Brain microvascular endothelial cell (primary cell): ENCODE data around the gene DPP10.

Source experiments
- DNase-seq: peaks from one replicate; pipeline ENCODE4 v3.0.0-alpha.2; 2020
- H3K27ac ChIP-seq: fragments of 250-450 bp; sonication (Bioruptor Pico); 2 replicates; pipeline ENCODE4 v1.5.1; 2020; ENCODE audit warnings: mild to moderate bottlenecking, moderate library complexity
- H3K27me3 ChIP-seq: fragments of 250-450 bp; sonication (Bioruptor Pico); replicated peaks from 2 replicates; pipeline ENCODE4 v1.5.1; 2020; ENCODE audit warnings: mild to moderate bottlenecking
- H3K36me3 ChIP-seq: fragments of 250-450 bp; sonication (Bioruptor Pico); replicated peaks from 2 replicates; pipeline ENCODE4 v1.5.1; 2020; ENCODE audit warnings: mild to moderate bottlenecking
- H3K4me3 ChIP-seq: 2 replicates; pipeline ENCODE4 v1.5.1; 2011; ENCODE audit warnings: low read depth, mild to moderate bottlenecking, control low read depth, low read length, moderate library complexity
- in situ Hi-C: cut with HindIII; loops from 2 replicates; pipeline ENCODE4 v1.10.0; 2017; ENCODE audit warnings: low sequenced_read_pairs, low pct_ligation_motif_present
- TF ChIP-seq, protein P1 (sequence below): IDR thresholded peaks from 2 replicates; pipeline ENCODE4 v1.5.1; 2011; ENCODE audit warnings: low read depth, mild to moderate bottlenecking, moderate library complexity, low read length, control low read depth, inconsistent platforms; ENCODE audit errors: missing control alignments

DPP10 gene

DNA sequence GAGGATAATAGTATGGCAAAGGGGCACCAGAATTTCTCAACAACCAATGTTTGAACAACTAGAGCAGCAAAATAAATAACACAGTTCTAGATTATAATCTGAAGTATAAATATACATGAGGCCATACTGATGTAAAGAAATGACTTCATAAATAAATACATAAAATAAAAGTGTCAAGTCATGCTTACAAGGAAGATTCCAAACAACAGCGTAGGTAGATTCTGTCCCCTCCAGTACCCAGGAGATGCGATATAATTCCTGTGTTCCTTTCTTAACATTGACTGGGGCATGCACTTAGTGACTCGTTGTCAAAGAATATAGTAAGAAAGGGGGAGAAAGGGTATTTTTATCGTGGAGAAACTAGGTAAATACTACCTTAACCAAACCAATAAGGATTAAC lies 355.1 kb downstream of the DPP10 start:
- H3K36me3 ChIP-seq = no peaks in the 10 kb centered on the region
- no peak overlapping the region for H3K27ac ChIP-seq
- DNase-seq = no peak
- TF ChIP-seq, protein P1, sequence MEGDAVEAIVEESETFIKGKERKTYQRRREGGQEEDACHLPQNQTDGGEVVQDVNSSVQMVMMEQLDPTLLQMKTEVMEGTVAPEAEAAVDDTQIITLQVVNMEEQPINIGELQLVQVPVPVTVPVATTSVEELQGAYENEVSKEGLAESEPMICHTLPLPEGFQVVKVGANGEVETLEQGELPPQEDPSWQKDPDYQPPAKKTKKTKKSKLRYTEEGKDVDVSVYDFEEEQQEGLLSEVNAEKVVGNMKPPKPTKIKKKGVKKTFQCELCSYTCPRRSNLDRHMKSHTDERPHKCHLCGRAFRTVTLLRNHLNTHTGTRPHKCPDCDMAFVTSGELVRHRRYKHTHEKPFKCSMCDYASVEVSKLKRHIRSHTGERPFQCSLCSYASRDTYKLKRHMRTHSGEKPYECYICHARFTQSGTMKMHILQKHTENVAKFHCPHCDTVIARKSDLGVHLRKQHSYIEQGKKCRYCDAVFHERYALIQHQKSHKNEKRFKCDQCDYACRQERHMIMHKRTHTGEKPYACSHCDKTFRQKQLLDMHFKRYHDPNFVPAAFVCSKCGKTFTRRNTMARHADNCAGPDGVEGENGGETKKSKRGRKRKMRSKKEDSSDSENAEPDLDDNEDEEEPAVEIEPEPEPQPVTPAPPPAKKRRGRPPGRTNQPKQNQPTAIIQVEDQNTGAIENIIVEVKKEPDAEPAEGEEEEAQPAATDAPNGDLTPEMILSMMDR = no peak
- no peak overlapping the region for H3K4me3 ChIP-seq
- no peaks in the 10 kb centered on the region for H3K27me3 ChIP-seq
- in situ Hi-C loops = no loop called here

DNA sequence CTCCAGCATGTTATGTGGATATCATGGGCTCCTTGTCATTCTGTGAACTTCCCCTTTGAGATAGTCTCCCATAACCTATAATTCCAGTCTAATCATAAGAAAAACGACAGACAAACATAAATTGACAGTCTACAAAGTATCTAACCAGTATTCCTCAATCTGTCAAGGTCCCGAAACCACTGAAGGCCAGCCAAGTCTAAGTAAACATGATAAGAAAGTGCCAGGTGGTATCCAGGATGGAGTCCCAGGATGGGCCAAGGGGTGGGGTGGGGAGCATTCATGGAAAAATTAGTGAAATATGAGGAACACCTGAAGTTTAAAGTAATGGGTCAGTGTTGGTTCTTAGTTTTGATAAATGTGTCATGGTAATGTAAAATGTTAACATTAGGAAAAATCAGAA lies 355.5 kb downstream of the DPP10 start:
- DNase-seq = no peak
- in situ Hi-C loops = no loop called here

DNA sequence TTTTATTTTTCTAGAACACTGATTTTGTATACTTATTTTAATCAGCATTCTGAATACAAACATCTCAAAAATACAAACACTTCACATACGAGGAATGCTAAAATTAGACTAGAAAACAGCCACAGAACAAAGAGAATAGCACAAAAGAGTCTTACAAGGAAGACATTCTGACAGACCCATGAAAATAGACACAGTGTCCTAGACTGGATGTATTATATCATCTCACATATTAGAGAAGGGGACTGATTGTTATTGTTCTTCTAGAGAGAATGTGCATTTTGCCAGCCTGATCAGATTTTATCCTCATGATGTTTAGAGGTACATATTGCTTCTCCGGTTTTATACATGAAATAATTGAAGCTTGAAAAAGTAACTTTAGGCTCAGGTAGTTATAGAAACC lies 357.9 kb downstream of the DPP10 start:
- Histone ChIP-seq H3K27ac (no peak overlapping the region), H3K27me3 (no peaks in the 10 kb centered on the region), H3K36me3 (no peaks in the 10 kb centered on the region), H3K4me3 (no peak overlapping the region)
- DNase-seq = no peak
- in situ Hi-C loops = no loop called here
- TF ChIP-seq, protein P1 = no peak

More for the DNA sequence above, 355.5 kb downstream of the DPP10 start:
- Histone ChIP-seq H3K27me3 (no peaks in the 10 kb centered on the region), H3K36me3 (no peaks in the 10 kb centered on the region), H3K4me3 (no peak overlapping the region), H3K27ac (no peak overlapping the region)
- TF ChIP-seq, protein P1 = no peak

DNA sequence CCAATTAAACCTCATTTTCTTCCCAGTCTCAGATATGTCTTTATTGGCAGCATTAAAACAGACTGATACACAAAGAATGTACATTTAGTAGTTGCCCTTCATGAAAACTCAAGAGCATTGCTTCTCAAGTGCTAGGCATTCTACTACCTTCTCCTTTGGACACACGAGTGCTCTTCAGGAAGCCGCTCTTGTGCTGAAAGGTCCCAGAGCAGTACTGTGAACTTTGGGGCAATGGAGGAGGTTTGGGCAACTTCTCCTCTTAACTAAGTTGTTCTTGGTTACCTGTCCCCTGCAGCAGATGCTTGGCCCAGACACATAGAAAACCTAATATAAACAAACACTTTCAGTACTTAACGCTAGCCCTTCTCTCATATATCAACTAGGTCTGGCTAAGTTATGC lies 362.8 kb downstream of the DPP10 start:
- H3K27me3 ChIP-seq = no peaks in the 10 kb centered on the region
- no peak overlapping the region for H3K4me3 ChIP-seq
- in situ Hi-C loops = no loop called here
- TF ChIP-seq, protein P1 = no peak
- no peaks in the 10 kb centered on the region for H3K36me3 ChIP-seq
- DNase-seq = no peak
- H3K27ac ChIP-seq = no peak overlapping the region

DNA sequence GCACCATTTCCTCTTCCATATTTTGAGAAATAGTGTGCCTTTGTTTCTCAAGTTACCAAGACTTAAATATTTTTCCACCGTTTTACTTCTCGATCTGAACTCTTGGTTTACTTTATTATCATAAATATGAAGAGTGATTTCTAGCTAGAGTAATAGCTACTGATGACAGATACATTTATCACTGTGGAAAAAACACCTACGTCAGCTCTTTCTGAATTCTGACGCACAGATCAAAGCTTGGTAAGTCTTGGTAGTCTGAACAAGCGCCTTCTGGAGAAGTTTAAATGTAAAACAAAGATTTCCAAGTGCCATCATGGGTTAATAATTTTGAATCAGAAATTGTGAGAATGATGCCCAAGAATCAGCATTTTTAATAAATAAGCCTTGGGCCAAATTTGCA lies 367.7 kb downstream of the DPP10 start:
- Histone ChIP-seq H3K27ac (no peak overlapping the region), H3K4me3 (no peak overlapping the region), H3K27me3 (no peaks in the 10 kb centered on the region), H3K36me3 (no peaks in the 10 kb centered on the region)
- TF ChIP-seq, protein P1 = no peak
- DNase-seq = no peak
- in situ Hi-C loops = no loop called here

DNA sequence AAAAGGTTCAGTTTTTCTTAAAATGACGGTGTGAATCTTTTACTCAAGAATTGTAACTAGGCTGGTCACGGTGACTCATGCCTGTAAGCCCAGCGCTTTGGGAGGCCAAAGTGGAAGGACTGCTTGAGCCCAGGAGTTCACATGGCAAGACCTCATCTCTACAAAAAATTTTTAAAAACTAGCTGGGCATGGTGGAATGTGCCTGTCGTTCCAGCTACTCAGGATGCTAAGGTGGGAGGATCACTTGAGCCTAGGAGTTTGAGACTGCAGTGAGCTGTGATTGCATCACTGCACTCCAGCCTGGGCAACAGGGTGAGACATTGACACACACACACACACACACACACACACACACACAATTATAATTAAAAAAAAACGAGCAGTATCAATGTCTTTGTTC lies 369.8 kb downstream of the DPP10 start:
- no peaks in the 10 kb centered on the region for H3K36me3 ChIP-seq
- DNase-seq = no peak
- H3K4me3 ChIP-seq = no peak overlapping the region
- TF ChIP-seq, protein P1 = no peak
- in situ Hi-C loops = no loop called here
- H3K27me3 ChIP-seq = no peaks in the 10 kb centered on the region
- H3K27ac ChIP-seq = no peak overlapping the region
